HCT116 (cell line): ENCODE results near the gene FRMPD4. TPM values are rescaled to one million over a fixed set of nuclear protein-coding genes. Genes with fewer than 3 reads are reported as not detected.

ENCODE experiments used
- ATAC-seq: fragments of 200-7000 bp; cut with Tn5 transposase; 2 replicates; pipeline ENCODE4 v1.9.1; 2020; ENCODE audit warnings: mild to moderate bottlenecking, moderate library complexity
- BruUV-seq: library from RNA; stranded (reverse); fragments of 400-500 nt; replicated peaks from 2 replicates; lab custom pipeline; 2021; lab: Mats Ljungman, UMichigan
- CTCF ChIA-PET: fragments of 300-600 bp; sonication (Branson Sonifier 250); formaldehyde crosslinking; loops from one replicate; lab custom pipeline; 2021; ENCODE audit warnings: antibody characterized with exemption; lab: Charles Lee
- POLR2A ChIA-PET: fragments of 300-600, 350-600 bp; sonication (Branson Sonifier 250); formaldehyde crosslinking; loops from one replicate; lab custom pipeline; 2021; ENCODE audit warnings: antibody characterized with exemption; lab: Charles Lee
- RAD21 ChIA-PET, 2 experiments: fragments of 300-600 bp; sonication (Branson Sonifier 250); formaldehyde crosslinking; loops; one replicate each; lab custom pipeline; 2023; ENCODE audit warnings: low total read pairs in 2 of 2; ENCODE audit not compliant: uncharacterized antibody in 2 of 2, unreplicated experiment in 2 of 2, low non-redundant PET in 1 of 2; lab: Charles Lee
- DNase-seq: peaks from one replicate; pipeline ENCODE4 v3.0.0-alpha.2; 2010; ENCODE audit warnings: low read depth, low spot score
- H2AFZ ChIP-seq: fragments of 200-600 bp; shearing (Covaris generic), sonication (generic); 2 replicates; pipeline ENCODE4 v1.6.1; 2017; ENCODE audit warnings: low read depth, mixed run types, mixed read lengths, antibody characterized with exemption, low read length; ENCODE audit not compliant: poor library complexity, severe bottlenecking
- H3K27ac ChIP-seq: 2 replicates; pipeline ENCODE4 v1.5.1; 2012; ENCODE audit warnings: low read depth, low read length
- H3K27me3 ChIP-seq: fragments of 200-600 bp; sonication (generic); 2 replicates; pipeline ENCODE4 v1.6.1; 2016; ENCODE audit warnings: mixed run types, low read length, mixed read lengths; ENCODE audit not compliant: insufficient read depth
- H3K36me3 ChIP-seq, 2 experiments: fragments of 200-500 bp in 1 of 2; fragments of 200-600 bp in 1 of 2; sonication (Bioruptor generic) in 1 of 2; sonication (generic) in 1 of 2; 2 replicates each; pipeline versions ENCODE4 v1.5.1 to v1.6.1; 2014 to 2016; ENCODE audit warnings: low read length in 2 of 2, inconsistent platforms in 1 of 2, mixed read lengths in 1 of 2, mixed run types in 1 of 2; ENCODE audit not compliant: insufficient read depth in 2 of 2, control insufficient read depth in 1 of 2
- H3K4me1 ChIP-seq, 2 experiments: fragments of 200-600 bp in 1 of 2; sonication (generic) in 1 of 2; 2 replicates each; pipeline versions ENCODE4 v1.5.1 to v1.6.1; 2012 to 2017; ENCODE audit warnings: low read length in 2 of 2, inconsistent platforms in 1 of 2, mild to moderate bottlenecking in 1 of 2, mixed read lengths in 1 of 2, mixed run types in 1 of 2, moderate library complexity in 1 of 2; ENCODE audit not compliant: insufficient read depth in 2 of 2, control insufficient read depth in 1 of 2
- H3K4me2 ChIP-seq: fragments of 200-600 bp; sonication (generic); 2 replicates; pipeline ENCODE4 v1.6.1; 2017; ENCODE audit warnings: mixed run types, low read length, mixed read lengths
- H3K4me3 ChIP-seq, 2 experiments: fragments of 200-600 bp in 1 of 2; sonication (generic) in 1 of 2; replicated peaks in 1 of 2; 2 replicates each; pipeline ENCODE4 v1.5.1; 2011 to 2016; ENCODE audit warnings: low read length in 2 of 2, control low read depth in 1 of 2, low read depth in 1 of 2, mild to moderate bottlenecking in 1 of 2, mixed read lengths in 1 of 2, mixed run types in 1 of 2
- H3K79me2 ChIP-seq: fragments of 200-600 bp; sonication (generic); 2 replicates; pipeline ENCODE4 v1.6.1; 2017; ENCODE audit warnings: mild to moderate bottlenecking, mixed run types, low read length, moderate library complexity, mixed read lengths; ENCODE audit not compliant: insufficient read depth
- H3K9ac ChIP-seq: fragments of 200-600 bp; sonication (generic); 2 replicates; pipeline ENCODE4 v1.6.1; 2016; ENCODE audit warnings: low read length, mixed read lengths
- H3K9me2 ChIP-seq: fragments of 200-600 bp; sonication (generic), shearing (Covaris generic); 2 replicates; pipeline ENCODE4 v1.6.1; 2017; ENCODE audit warnings: mixed run types, mild to moderate bottlenecking, moderate library complexity; ENCODE audit not compliant: insufficient read depth
- H3K9me3 ChIP-seq, 2 experiments: fragments of 200-500 bp in 1 of 2; fragments of 200-600 bp in 1 of 2; sonication (Bioruptor generic) in 1 of 2; sonication (generic) in 1 of 2; 2 replicates each; pipeline ENCODE4 v1.6.1; 2014 to 2017; ENCODE audit warnings: low read length in 2 of 2, mixed read lengths in 2 of 2, inconsistent platforms in 1 of 2, low read depth in 1 of 2, mild to moderate bottlenecking in 1 of 2, mixed run types in 1 of 2, moderate library complexity in 1 of 2; ENCODE audit not compliant: control insufficient read depth in 1 of 2, insufficient read depth in 1 of 2
- H4K20me1 ChIP-seq: fragments of 200-600 bp; sonication (generic), shearing (Covaris generic); 2 replicates; pipeline ENCODE4 v1.6.1; 2017; ENCODE audit warnings: mixed run types, mild to moderate bottlenecking, moderate library complexity; ENCODE audit not compliant: insufficient read depth
- CEBPB ChIP-seq: IDR thresholded peaks from 2 replicates; pipeline ENCODE4 v1.6.1; 2012; ENCODE audit warnings: low read depth
- CTCF ChIP-seq, 3 experiments: fragments of 200-600 bp in 1 of 3; sonication (generic) in 1 of 3; IDR thresholded peaks in 2 of 3; conservative IDR thresholded peaks in 1 of 3; 2 replicates each; pipeline ENCODE4 v1.5.1; 2012 to 2017; ENCODE audit warnings: low read depth in 2 of 3, low read length in 2 of 3, antibody characterized with exemption in 1 of 3, borderline replicate concordance in 1 of 3, control low read depth in 1 of 3, mild to moderate bottlenecking in 1 of 3, mixed read lengths in 1 of 3, mixed run types in 1 of 3, moderate library complexity in 1 of 3; ENCODE audit not compliant: insufficient read depth in 1 of 3
- EGR1 ChIP-seq: IDR thresholded peaks from 2 replicates; pipeline ENCODE4 v1.6.1; 2012; ENCODE audit warnings: low read depth
- ELF1 ChIP-seq: IDR thresholded peaks from 2 replicates; pipeline ENCODE4 v1.6.1; 2012; ENCODE audit warnings: low read depth, borderline replicate concordance
- EZH2 ChIP-seq: fragments of 200-600 bp; sonication (generic); IDR thresholded peaks from 2 replicates; pipeline ENCODE4 v1.6.1; 2017; ENCODE audit warnings: antibody characterized with exemption, mixed run types
- JUND ChIP-seq: IDR thresholded peaks from 2 replicates; pipeline ENCODE4 v1.6.1; 2012
- SIN3A ChIP-seq: IDR thresholded peaks from 2 replicates; pipeline ENCODE4 v1.6.1; 2012; ENCODE audit warnings: low read depth
- TCF7L2 ChIP-seq: IDR thresholded peaks from 2 replicates; pipeline ENCODE4 v1.7.0; 2011; ENCODE audit warnings: borderline replicate concordance, inconsistent platforms; ENCODE audit not compliant: insufficient read depth, insufficient read length; ENCODE audit errors: extremely low read depth
- ZFX ChIP-seq: fragments of 450-650 bp; IDR thresholded peaks from 2 replicates; pipeline ENCODE4 v1.6.1; 2017
- ZNF274 ChIP-seq: fragments of 200-500 bp; sonication (Bioruptor generic); IDR thresholded peaks from 2 replicates; pipeline ENCODE4 v1.6.1; 2014; ENCODE audit warnings: mild to moderate bottlenecking, low read depth, low read length, inconsistent platforms
- intact Hi-C: fragments of 100-400 bp; cut with micrococcal nuclease; formaldehyde crosslinking; loops from 2 replicates; pipeline ENCODE4 v1.10.0; 2022
- total RNA-seq: library from RNA; stranded (reverse); gene quantifications from one replicate; pipeline ENCODE4 v1.2.1, GENCODE V29; 2021; ENCODE audit not compliant: unreplicated experiment
- TF ChIP-seq, protein P1 (sequence below): IDR thresholded peaks from 2 replicates; pipeline ENCODE4 v1.6.1; 2012
- TF ChIP-seq, protein P2 (sequence below): IDR thresholded peaks from 2 replicates; pipeline ENCODE4 v1.6.1; 2012
- TF ChIP-seq, protein P3 (sequence below): IDR thresholded peaks from 2 replicates; pipeline ENCODE4 v1.6.1; 2011; ENCODE audit warnings: mild to moderate bottlenecking, low read length, moderate library complexity; ENCODE audit not compliant: insufficient replicate concordance; ENCODE audit errors: extremely low read depth

FRMPD4 gene
- total RNA-seq, 1 experiment from 2014 or later, result not detected

- H3K27me3 ChIP-seq, result no peaks in the 10 kb centered on the region
- H4K20me1 ChIP-seq, result no peaks in the 10 kb centered on the region
- H3K9ac ChIP-seq, result no peak overlapping the region
- H2AFZ ChIP-seq, result no peak overlapping the region
- no peaks in the 10 kb centered on the region for H3K79me2 ChIP-seq
- TF ChIP-seq ELF1, result no peak
- TF ChIP-seq CTCF (IDR thresholded peaks at IDR 0.05 in 2 of 3, conservative IDR thresholded peaks at IDR 0.05 in 1 of 3; ENCODE audit: borderline replicate concordance in 1 of 3, insufficient read depth in 1 of 3, low read depth in 2 of 3, low read length in 2 of 3), result no peak
- no peak for TF ChIP-seq ZNF274
- no peak for TF ChIP-seq EGR1
- no peak for TF ChIP-seq JUND
- no peak for TF ChIP-seq ZFX
- no peak for TF ChIP-seq SIN3A
- no peak for TF ChIP-seq TCF7L2
- TF ChIP-seq, protein P1, sequence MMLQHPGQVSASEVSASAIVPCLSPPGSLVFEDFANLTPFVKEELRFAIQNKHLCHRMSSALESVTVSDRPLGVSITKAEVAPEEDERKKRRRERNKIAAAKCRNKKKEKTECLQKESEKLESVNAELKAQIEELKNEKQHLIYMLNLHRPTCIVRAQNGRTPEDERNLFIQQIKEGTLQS, result no peak
- TF ChIP-seq, protein P2, sequence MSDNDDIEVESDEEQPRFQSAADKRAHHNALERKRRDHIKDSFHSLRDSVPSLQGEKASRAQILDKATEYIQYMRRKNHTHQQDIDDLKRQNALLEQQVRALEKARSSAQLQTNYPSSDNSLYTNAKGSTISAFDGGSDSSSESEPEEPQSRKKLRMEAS, result no peak
- TF ChIP-seq CEBPB, result no peak
- TF ChIP-seq EZH2, result no peak
- TF ChIP-seq, protein P3, sequence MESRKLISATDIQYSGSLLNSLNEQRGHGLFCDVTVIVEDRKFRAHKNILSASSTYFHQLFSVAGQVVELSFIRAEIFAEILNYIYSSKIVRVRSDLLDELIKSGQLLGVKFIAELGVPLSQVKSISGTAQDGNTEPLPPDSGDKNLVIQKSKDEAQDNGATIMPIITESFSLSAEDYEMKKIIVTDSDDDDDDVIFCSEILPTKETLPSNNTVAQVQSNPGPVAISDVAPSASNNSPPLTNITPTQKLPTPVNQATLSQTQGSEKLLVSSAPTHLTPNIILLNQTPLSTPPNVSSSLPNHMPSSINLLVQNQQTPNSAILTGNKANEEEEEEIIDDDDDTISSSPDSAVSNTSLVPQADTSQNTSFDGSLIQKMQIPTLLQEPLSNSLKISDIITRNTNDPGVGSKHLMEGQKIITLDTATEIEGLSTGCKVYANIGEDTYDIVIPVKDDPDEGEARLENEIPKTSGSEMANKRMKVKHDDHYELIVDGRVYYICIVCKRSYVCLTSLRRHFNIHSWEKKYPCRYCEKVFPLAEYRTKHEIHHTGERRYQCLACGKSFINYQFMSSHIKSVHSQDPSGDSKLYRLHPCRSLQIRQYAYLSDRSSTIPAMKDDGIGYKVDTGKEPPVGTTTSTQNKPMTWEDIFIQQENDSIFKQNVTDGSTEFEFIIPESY, result no peak
- ATAC-seq (no peak), DNase-seq (no peak)
- no peaks in the 10 kb centered on the region for H3K9me2 ChIP-seq
- POLR2A ChIA-PET, result no interaction called here
- H3K36me3 ChIP-seq, result no peaks in the 10 kb centered on the region
- intact Hi-C loops, result no loop called here
- CTCF ChIA-PET, result no interaction called here
- RAD21 ChIA-PET, result no interaction called here
- BruUV-seq, result no TSS peak
- no peak overlapping the region for H3K4me3 ChIP-seq
- H3K4me1 ChIP-seq, result no peaks in the 10 kb centered on the region
- no peak overlapping the region for H3K27ac ChIP-seq
- H3K9me3 ChIP-seq, result no peaks in the 10 kb centered on the region
- no peak overlapping the region for H3K4me2 ChIP-seq
Observed at GRCh38 chrX:12753366-12753765, 615.1 kb downstream of the FRMPD4 start.
